K562 (cell line): ENCODE data around the gene CAPN10. TPM values are rescaled to one million over a fixed set of nuclear protein-coding genes. Genes with fewer than 3 reads are reported as not detected.

Experiments
- ATAC-seq: fragments of 200-7000 bp; cut with Tn5 transposase; 3 replicates; pipeline ENCODE4 v1.9.1; 2020; ENCODE audit warnings: moderate library complexity
- BruUV-seq: library from RNA; stranded (reverse); fragments of 400-500 nt; replicated peaks from 2 replicates; lab custom pipeline; 2021; lab: Mats Ljungman, UMichigan
- CTCF ChIA-PET: fragments of 300-600 bp; formaldehyde crosslinking; extraction: SDS; loops from one replicate; lab custom pipeline; 2021; ENCODE audit warnings: low intra/inter-chr PET ratio; lab: Yijun Ruan, JAX
- POLR2A ChIA-PET: fragments of 300-600, 350-650 bp; sonication (Branson Sonifier 250); formaldehyde crosslinking; extraction: SDS; loops from one replicate; lab custom pipeline; 2021; ENCODE audit warnings: antibody characterized with exemption, inconsistent platforms; lab: Yijun Ruan, JAX
- DNase-seq, 4 experiments: peaks; one replicate each; pipeline versions ENCODE4 v3.0.0 to v3.0.0-alpha.2; 2011 to 2018; ENCODE audit warnings: low spot score in 3 of 4, mixed read lengths in 3 of 4; ENCODE audit errors: extremely low read depth in 1 of 4
- FAIRE-seq: peaks from 2 replicates; lab custom pipeline; 2011; peaks lifted over from hg19 to GRCh38; lab: Jason Lieb, UNC
- H2AFZ ChIP-seq: 2 replicates; pipeline ENCODE4 v1.6.0; 2011; ENCODE audit warnings: low read depth, low read length, control low read depth, inconsistent platforms
- H3K27ac ChIP-seq: fragments of 200-600 bp; 3 replicates; pipeline ENCODE4 v1.8.0; 2011; ENCODE audit warnings: low read depth, mild to moderate bottlenecking, control low read depth, inconsistent platforms, low read length, moderate library complexity, mixed read lengths; ENCODE audit errors: extremely low read depth
- H3K27me3 ChIP-seq, 2 experiments: fragments of 300-600 bp in 1 of 2; 2 replicates in 1 of 2; 3 replicates in 1 of 2; pipeline versions ENCODE4 v1.6.0 to v1.8.0; 2011; ENCODE audit warnings: inconsistent platforms in 2 of 2, low read length in 2 of 2, mild to moderate bottlenecking in 1 of 2, mixed read lengths in 1 of 2, moderate library complexity in 1 of 2; ENCODE audit not compliant: control insufficient read depth in 2 of 2, insufficient read depth in 2 of 2
- H3K36me3 ChIP-seq: fragments of 300-600 bp; 3 replicates; pipeline ENCODE4 v1.8.0; 2011; ENCODE audit warnings: mild to moderate bottlenecking, low read length, inconsistent platforms; ENCODE audit not compliant: control insufficient read depth, insufficient read depth
- H3K4me1 ChIP-seq, 2 experiments: fragments of 200-600 bp in 1 of 2; replicated peaks in 1 of 2; 2 replicates in 1 of 2; 3 replicates in 1 of 2; pipeline versions ENCODE4 v1.5.1 to v1.8.0; 2011; ENCODE audit warnings: inconsistent platforms in 2 of 2, low read length in 2 of 2, mild to moderate bottlenecking in 1 of 2, mixed read lengths in 1 of 2, moderate library complexity in 1 of 2; ENCODE audit not compliant: control insufficient read depth in 2 of 2, insufficient read depth in 2 of 2
- H3K4me2 ChIP-seq: 2 replicates; pipeline ENCODE4 v1.6.1; 2011; ENCODE audit warnings: low read length, control low read depth, inconsistent platforms, mixed read lengths; ENCODE audit not compliant: insufficient read depth
- H3K4me3 ChIP-seq: fragments of 200-600 bp; sonication (generic), shearing (Covaris generic); 2 replicates; pipeline ENCODE4 v1.5.1; 2016; ENCODE audit warnings: control low read depth, inconsistent platforms
- H3K79me2 ChIP-seq: fragments of 200-600 bp; 3 replicates; pipeline ENCODE4 v1.8.0; 2011; ENCODE audit warnings: low read length, inconsistent platforms; ENCODE audit not compliant: control insufficient read depth, insufficient read depth
- H3K9ac ChIP-seq, 2 experiments: 2 replicates each; pipeline versions ENCODE4 v1.6.0 to v1.6.1; 2011; ENCODE audit warnings: low read depth in 2 of 2, low read length in 2 of 2, control low read depth in 1 of 2, inconsistent platforms in 1 of 2, mild to moderate bottlenecking in 1 of 2, mixed read lengths in 1 of 2; ENCODE audit not compliant: insufficient read depth in 1 of 2
- H3K9me1 ChIP-seq: one replicate; pipeline ENCODE4 v1.6.0; 2011; ENCODE audit warnings: inconsistent platforms, mild to moderate bottlenecking, low read length, moderate library complexity; ENCODE audit not compliant: control insufficient read depth, insufficient read depth
- H3K9me3 ChIP-seq: replicated peaks from 2 replicates; pipeline ENCODE4 v1.5.1; 2011; ENCODE audit warnings: low read depth, low read length, inconsistent platforms; ENCODE audit not compliant: control insufficient read depth, insufficient read depth
- H4K20me1 ChIP-seq: replicated peaks from 2 replicates; pipeline ENCODE4 v1.6.1; 2011; ENCODE audit warnings: low read length, inconsistent platforms, mixed read lengths; ENCODE audit not compliant: control insufficient read depth, insufficient read depth
- BRCA1 ChIP-seq, 2 experiments: fragments of 450-650 bp in 1 of 2; sonication (generic) in 1 of 2; formaldehyde crosslinking in 1 of 2; IDR thresholded peaks; 2 replicates each; pipeline versions ENCODE4 v1.5.0 to v1.6.1; 2017 to 2020; ENCODE audit warnings: mild to moderate bottlenecking in 1 of 2, missing genetic modification reagents in 1 of 2
- FOXJ2 ChIP-seq: fragments of 200-800 bp; sonication (Bioruptor generic); IDR thresholded peaks from 2 replicates; pipeline ENCODE4 v1.6.1; 2016; ENCODE audit warnings: missing genetic modification characterization, missing compliant biosample characterization
- HES1 ChIP-seq: fragments of 450-650 bp; IDR thresholded peaks from 2 replicates; pipeline ENCODE4 v1.6.1; 2016; ENCODE audit warnings: low read depth, mild to moderate bottlenecking, moderate library complexity
- IRF2 ChIP-seq: sonication (generic); formaldehyde crosslinking; IDR thresholded peaks from 2 replicates; pipeline ENCODE4 v1.8.1; 2022; ENCODE audit warnings: mild to moderate bottlenecking, missing genetic modification reagents
- KDM1A ChIP-seq, 2 experiments: fragments of 450-650 bp; IDR thresholded peaks; 2 replicates each; pipeline ENCODE4 v1.6.1; 2016; ENCODE audit warnings: mild to moderate bottlenecking in 2 of 2
- MEIS2 ChIP-seq: fragments of 450-650 bp; IDR thresholded peaks from 2 replicates; pipeline ENCODE4 v1.6.1; 2014; ENCODE audit warnings: mild to moderate bottlenecking; ENCODE audit not compliant: partially characterized antibody
- NFXL1 ChIP-seq: fragments of 450-650 bp; formaldehyde crosslinking; IDR thresholded peaks from 2 replicates; pipeline ENCODE4 v1.4.0; 2021; ENCODE audit warnings: mild to moderate bottlenecking
- POLR2G ChIP-seq: fragments of 200-400 bp; formaldehyde crosslinking; IDR thresholded peaks from 2 replicates; pipeline ENCODE4 v1.6.1; 2017; ENCODE audit warnings: low read depth, mild to moderate bottlenecking, antibody characterized with exemption, low read length, moderate library complexity
- RBM22 ChIP-seq: fragments of 200-400 bp; formaldehyde crosslinking; IDR thresholded peaks from 2 replicates; pipeline ENCODE4 v1.6.1; 2018; ENCODE audit warnings: low read length, low read depth; ENCODE audit not compliant: poor library complexity, severe bottlenecking
- SMARCC2 ChIP-seq: fragments of 450-650 bp; IDR thresholded peaks from 2 replicates; pipeline ENCODE4 v1.6.1; 2017; ENCODE audit warnings: antibody characterized with exemption, moderate library complexity, mild to moderate bottlenecking, low read depth
- TSHZ1 ChIP-seq: fragments of 250-450 bp; sonication (Bioruptor Pico); IDR thresholded peaks from 2 replicates; pipeline ENCODE4 v1.4.0; 2020; ENCODE audit warnings: mild to moderate bottlenecking, moderate library complexity
- YBX1 ChIP-seq: fragments of 450-650 bp; IDR thresholded peaks from 2 replicates; pipeline ENCODE4 v1.7.1; 2016; ENCODE audit warnings: mild to moderate bottlenecking
- ZBTB1 ChIP-seq: sonication (generic); formaldehyde crosslinking; IDR thresholded peaks from 2 replicates; pipeline ENCODE4 v1.8.1; 2023; ENCODE audit warnings: missing genetic modification reagents, low read depth, mild to moderate bottlenecking, borderline replicate concordance
- ZNF699 ChIP-seq: fragments of 250-450 bp; sonication (Bioruptor Pico); IDR thresholded peaks from 2 replicates; pipeline ENCODE4 v1.8.0; 2021; ENCODE audit warnings: mild to moderate bottlenecking, moderate library complexity; ENCODE audit not compliant: insufficient replicate concordance
- WGBS: fragments of 100-300 bp; shearing (Covaris generic); methylation state at CpG from one replicate; pipeline ENCODE4 v1.1.6; 2016; ENCODE audit warnings: low coverage, mixed read lengths; ENCODE audit not compliant: insufficient coverage; ENCODE audit errors: missing lambda C conversion rate; 5-methylcytosine and 5-hydroxymethylcytosine counted together
- in situ Hi-C: fragments of 300-500 bp; cut with MboI; formaldehyde crosslinking; loops from 4 replicates; pipeline ENCODE4 v1.15.0; 2018; ENCODE audit warnings: inconsistent platforms, mixed read lengths
- intact Hi-C: fragments of 100-400 bp; cut with micrococcal nuclease; formaldehyde crosslinking; loops from 2 replicates; pipeline ENCODE4 v1.14.2; 2022
- polyA plus RNA-seq, 8 experiments: library from polyadenylated mRNA; depleted of rRNA in 4 of 8; stranded (reverse) in 5 of 8; unstranded in 3 of 8; fragments of >200 nt; fragmentation: Nextera tagmentation in 2 of 8; fragmentation: Illumina TruSeq in 1 of 8; extraction: Ambion mirVana in 2 of 8; extraction: Trizol in 1 of 8; gene quantifications; 2 replicates each; pipeline versions ENCODE4 v1.2.1 to v1.2.3, GENCODE V29; 2011 to 2014; ENCODE audit warnings: inconsistent platforms in 1 of 8, missing spikeins in 1 of 8
- total RNA-seq, 7 experiments: library from RNA; depleted of rRNA in 6 of 7; stranded (reverse); fragments of >200 nt in 6 of 7; fragmentation: Illumina TruSeq in 2 of 7; extraction: Trizol in 2 of 7; gene quantifications; 2 replicates each; pipeline versions ENCODE4 v1.2.1 to v1.2.3, GENCODE V29; 2011 to 2021; ENCODE audit warnings: low replicate concordance in 1 of 7
- TF ChIP-seq, protein P1 (sequence below): fragments of 450-650 bp; conservative IDR thresholded peaks from 2 replicates; pipeline ENCODE4 v1.6.1; 2016; ENCODE audit warnings: missing genetic modification characterization, low read depth, mild to moderate bottlenecking, missing compliant biosample characterization, moderate library complexity

CAPN10 gene
- total and polyA plus RNA-seq, 9 of the 15 experiments (the other 6 are each of a cell fraction or from before 2014, with no cell fraction given): 0.08 to 26.1 (median 8.4) TPM

DNA sequence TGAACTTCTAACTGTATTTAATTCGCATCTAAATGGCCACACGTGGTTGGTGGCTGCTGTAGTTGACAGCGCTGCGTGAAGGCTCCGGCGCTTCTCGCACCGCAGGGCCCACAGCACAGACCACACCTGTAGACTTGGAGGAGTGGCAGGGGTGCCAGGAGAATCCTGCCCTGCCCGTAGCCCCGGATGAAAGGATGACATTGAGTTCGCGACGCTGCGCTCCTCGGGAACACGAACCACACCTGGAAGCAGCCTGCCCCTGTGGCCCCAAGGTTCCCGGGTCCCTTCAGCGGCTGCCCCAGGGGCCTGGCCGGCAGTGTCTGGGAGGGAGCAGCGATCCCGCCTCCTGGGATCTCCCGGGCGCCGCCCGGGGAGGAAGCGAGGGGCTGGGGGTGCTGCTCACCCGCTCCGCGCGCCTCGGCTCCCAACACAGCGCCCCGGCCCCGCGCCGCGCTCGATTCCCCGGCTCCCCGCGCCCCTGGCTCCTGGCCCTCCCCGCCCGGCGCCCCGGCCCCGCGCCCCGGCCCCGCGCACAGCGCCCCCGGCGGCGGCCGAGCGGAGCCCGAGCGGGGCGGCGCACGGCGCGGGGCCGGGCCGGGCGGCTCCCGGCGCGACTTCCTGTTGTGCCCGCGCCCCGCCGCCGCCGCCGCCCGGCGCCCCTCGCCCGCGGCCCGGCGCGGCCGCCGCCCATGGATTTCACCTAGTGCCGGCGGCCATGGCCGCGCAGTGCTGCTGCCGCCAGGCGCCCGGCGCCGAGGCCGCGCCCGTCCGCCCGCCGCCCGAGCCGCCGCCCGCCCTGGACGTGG, 18.5 kb upstream of the CAPN10 start, which contains the start of gene RNPEPL1:
Gene RNPEPL1, plus strand, starts transcription at position 613 of the 806 bp plus-strand sequence. Its CDS starts 103 bp downstream, at position 716.
- H3K27ac ChIP-seq: peak within 1 kb of the TSS; percentile 88
- H3K4me1 ChIP-seq: peaks cover 32 to 88% of the 10 kb centered on the region in 2 experiments
- peak within 1 kb of the TSS; percentile 84 to 97 for H3K9ac ChIP-seq
- ChIA-PET POLR2A (interaction anchor here (0.6 to 1.4 kb wide), 3 partner anchors 9 to 19 kb away, joined by 3 to 5 read pairs (median 4); partner anchors contain the start of gene CAPN10), CTCF (no interaction called here)
- no TSS peak for BruUV-seq
- DNase-seq: peak; percentile 45 to 62 (median 57)
- ATAC-seq: peak; percentile 16
- H2AFZ ChIP-seq: peak within 1 kb of the TSS; percentile 51; the same call in 1 of the 2 replicates
- peaks cover 64% of the 10 kb centered on the region for H3K79me2 ChIP-seq
- peak within 1 kb of the TSS; percentile 65 for H3K4me3 ChIP-seq
- intact Hi-C loops: loop anchor here (10.0 kb wide), 1 partner anchor 53 kb away; no protein-coding TSS in a partner anchor
- peak within 1 kb of the TSS; percentile 98 for H3K4me2 ChIP-seq
- WGBS: 0% methylated on average over 21 of the region's 106 CpGs
- in situ Hi-C loops: no loop called here
- H3K9me3 ChIP-seq: no peaks in the 10 kb centered on the region
- FAIRE-seq: peak; percentile 6
- no peaks in the 10 kb centered on the region for H3K27me3 ChIP-seq
- H4K20me1 ChIP-seq: no peaks in the 10 kb centered on the region
- H3K9me1 ChIP-seq: no peaks in the 10 kb centered on the region
- H3K36me3 ChIP-seq: peaks cover 14% of the 10 kb centered on the region; the same call in 2 of the 3 replicates
- TF ChIP-seq SMARCC2 (no peak), RBM22 (no peak), KDM1A (IDR thresholded peaks at IDR 0.05) (no peak), ZNF699 (CRISPR knock-in tag) (no peak), NFXL1 (CRISPR knock-in tag) (no peak), YBX1 (no peak), IRF2 (CRISPR knock-in tag) (no peak), ZBTB1 (peak; percentile 90), POLR2G (no peak; the same call in 1 of the 2 replicates), FOXJ2 (no peak), HES1 (no peak), MEIS2 (no peak), TSHZ1 (CRISPR knock-in tag) (no peak), BRCA1 (IDR thresholded peaks at IDR 0.05) (no peak), BRCA1 (CRISPR knock-in tag; IDR thresholded peaks at IDR 0.05) (no peak)
- TF ChIP-seq, protein P1, sequence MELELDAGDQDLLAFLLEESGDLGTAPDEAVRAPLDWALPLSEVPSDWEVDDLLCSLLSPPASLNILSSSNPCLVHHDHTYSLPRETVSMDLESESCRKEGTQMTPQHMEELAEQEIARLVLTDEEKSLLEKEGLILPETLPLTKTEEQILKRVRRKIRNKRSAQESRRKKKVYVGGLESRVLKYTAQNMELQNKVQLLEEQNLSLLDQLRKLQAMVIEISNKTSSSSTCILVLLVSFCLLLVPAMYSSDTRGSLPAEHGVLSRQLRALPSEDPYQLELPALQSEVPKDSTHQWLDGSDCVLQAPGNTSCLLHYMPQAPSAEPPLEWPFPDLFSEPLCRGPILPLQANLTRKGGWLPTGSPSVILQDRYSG (tag): no peak
